ES-I3 (cell line): ENCODE data around the gene GOLGA6D.
"Not testable (repeated sequence)": the region's sequence is repeated elsewhere in the genome, so short reads cannot be mapped to it uniquely, and the experiment has no call there.

Experiments
- H3K36me3 ChIP-seq: 2 replicates; pipeline ENCODE4 v1.6.1; 2013; ENCODE audit warnings: mild to moderate bottlenecking, low read length, control low read depth, moderate library complexity; ENCODE audit not compliant: insufficient read depth
- H3K4me1 ChIP-seq: 2 replicates; pipeline ENCODE4 v1.6.1; 2013; ENCODE audit warnings: mild to moderate bottlenecking, control low read depth, low read length; ENCODE audit not compliant: insufficient read depth
- H3K9ac ChIP-seq: 2 replicates; pipeline ENCODE4 v1.6.1; 2013; ENCODE audit warnings: low read depth, mild to moderate bottlenecking, low read length, moderate library complexity
- H3K9me3 ChIP-seq: 2 replicates; pipeline ENCODE4 v1.6.1; 2013; ENCODE audit warnings: mild to moderate bottlenecking, low read length, moderate library complexity; ENCODE audit not compliant: control insufficient read depth, insufficient read depth

Gene GOLGA6D

GRCh38 chr15:75258620-75259343 is 23.9 kb upstream of the GOLGA6D start:
- H3K36me3 ChIP-seq, H3K9me3 ChIP-seq, H3K4me1 ChIP-seq, H3K9ac ChIP-seq: not testable (repeated sequence)

- H3K36me3 ChIP-seq: not testable (repeated sequence)
Measured at GRCh38 chr15:75259873-75260272, 22.8 kb upstream of the GOLGA6D start.

GRCh38 chr15:75273751-75274359 is 8.8 kb upstream of the GOLGA6D start:
- H3K9ac ChIP-seq, H3K4me1 ChIP-seq, H3K9me3 ChIP-seq, H3K36me3 ChIP-seq: not testable (repeated sequence)

More at GRCh38 chr15:75259873-75260272, 22.8 kb upstream of the GOLGA6D start:
- H3K4me1 ChIP-seq, H3K9me3 ChIP-seq, H3K9ac ChIP-seq: not testable (repeated sequence)

GRCh38 chr15:75274509-75275107 is 8.0 kb upstream of the GOLGA6D start:
- H3K36me3 ChIP-seq, H3K9ac ChIP-seq, H3K4me1 ChIP-seq, H3K9me3 ChIP-seq: not testable (repeated sequence)

GRCh38 chr15:75275617-75276016 is 7.0 kb upstream of the GOLGA6D start:
- not testable (repeated sequence) for H3K9ac ChIP-seq, H3K9me3 ChIP-seq, H3K4me1 ChIP-seq, H3K36me3 ChIP-seq

- not testable (repeated sequence) for H3K4me1 ChIP-seq, H3K9me3 ChIP-seq, H3K9ac ChIP-seq, H3K36me3 ChIP-seq
Measured at GRCh38 chr15:75278497-75278896, 4.1 kb upstream of the GOLGA6D start.

GRCh38 chr15:75284152-75284551 is 1.5 kb downstream of the GOLGA6D start:
- not testable (repeated sequence) for H3K36me3 ChIP-seq, H3K4me1 ChIP-seq, H3K9me3 ChIP-seq, H3K9ac ChIP-seq

- not testable (repeated sequence) for H3K36me3 ChIP-seq, H3K4me1 ChIP-seq, H3K9me3 ChIP-seq, H3K9ac ChIP-seq
Measured at GRCh38 chr15:75293660-75294059, 11.0 kb downstream of the GOLGA6D start.

GRCh38 chr15:75298541-75299310 is 16.1 kb downstream of the GOLGA6D start:
- not testable (repeated sequence) for H3K9me3 ChIP-seq, H3K9ac ChIP-seq, H3K36me3 ChIP-seq, H3K4me1 ChIP-seq

GRCh38 chr15:75299311-75299688 is 16.7 kb downstream of the GOLGA6D start:
- not testable (repeated sequence) for H3K9ac ChIP-seq, H3K9me3 ChIP-seq, H3K4me1 ChIP-seq, H3K36me3 ChIP-seq

GRCh38 chr15:75300026-75300425 is 17.4 kb downstream of the GOLGA6D start:
- not testable (repeated sequence) for H3K4me1 ChIP-seq, H3K9me3 ChIP-seq, H3K36me3 ChIP-seq, H3K9ac ChIP-seq

GRCh38 chr15:75302318-75302717 is 19.7 kb downstream of the GOLGA6D start:
- H3K9me3 ChIP-seq: no peaks in the 10 kb centered on the region
- no peaks in the 10 kb centered on the region for H3K4me1 ChIP-seq
- H3K9ac ChIP-seq: no peak overlapping the region
- H3K36me3 ChIP-seq: no peaks in the 10 kb centered on the region

GRCh38 chr15:75302753-75303152 is 20.1 kb downstream of the GOLGA6D start:
- H3K4me1 ChIP-seq, H3K9me3 ChIP-seq, H3K9ac ChIP-seq, H3K36me3 ChIP-seq: not testable (repeated sequence)

- Histone ChIP-seq H3K9me3 (no peaks in the 10 kb centered on the region), H3K4me1 (peaks cover 3% of the 10 kb centered on the region; the same call in 1 of the 2 replicates), H3K9ac (no peak overlapping the region), H3K36me3 (no peaks in the 10 kb centered on the region)
Measured at GRCh38 chr15:75306188-75306587, 23.6 kb downstream of the GOLGA6D start.
